Neural crest cell (in vitro differentiated cells): ENCODE measurements around the gene VAC14. TPM values are rescaled to one million over a fixed set of nuclear protein-coding genes. Genes with fewer than 3 reads are reported as not detected.

ENCODE experiments used
- DNase-seq: peaks from one replicate; pipeline ENCODE4 v3.0.0; 2021; ENCODE audit warnings: low read depth, mixed read lengths, low spot score
- H3K27ac Mint-ChIP-seq: one replicate; pipeline ENCODE4 v1.8.0; 2021; ENCODE audit warnings: mild to moderate bottlenecking, mixed read lengths; ENCODE audit not compliant: unreplicated experiment
- H3K27me3 Mint-ChIP-seq: 2 replicates; pipeline ENCODE4 v1.8.0; 2021; ENCODE audit warnings: low read depth, mild to moderate bottlenecking, mixed read lengths
- H3K36me3 Mint-ChIP-seq: 2 replicates; pipeline ENCODE4 v1.8.0; 2021; ENCODE audit warnings: low read depth, mild to moderate bottlenecking, mixed read lengths
- H3K4me1 Mint-ChIP-seq: 2 replicates; pipeline ENCODE4 v1.8.0; 2021; ENCODE audit warnings: mixed read lengths
- H3K4me3 Mint-ChIP-seq: one replicate; pipeline ENCODE4 v1.8.0; 2021; ENCODE audit warnings: mild to moderate bottlenecking, mixed read lengths
- H3K9me3 Mint-ChIP-seq: 2 replicates; pipeline ENCODE4 v1.8.0; 2021; ENCODE audit warnings: mixed read lengths
- CTCF ChIP-seq: fragments of 200-600 bp; sonication (generic); conservative IDR thresholded peaks from 2 replicates; pipeline ENCODE4 v1.5.0; 2021; ENCODE audit warnings: antibody characterized with exemption, mild to moderate bottlenecking
- total RNA-seq: library from RNA; stranded (reverse); gene quantifications from 2 replicates; pipeline ENCODE4 v1.2.1, GENCODE V29; 2021

The VAC14 gene
- total RNA-seq, 1 donor from 2014 or later: 46.7 TPM

- Mint-ChIP-seq H3K27ac (no peak overlapping the region), H3K4me1 (no peaks in the 10 kb centered on the region), H3K36me3 (peaks cover 17% of the 10 kb centered on the region), H3K4me3 (no peak overlapping the region), H3K9me3 (no peaks in the 10 kb centered on the region), H3K27me3 (no peaks in the 10 kb centered on the region)
- no peak for TF ChIP-seq CTCF
- DNase-seq: no peak
Observed at GRCh38 chr16:70662991-70663523, 137.9 kb downstream of the VAC14 start.

GRCh38 chr16:70661918-70662641 lies 138.9 kb downstream of the VAC14 start:
- H3K27ac Mint-ChIP-seq: no peak overlapping the region
- DNase-seq: no peak
- H3K36me3 Mint-ChIP-seq: peaks cover 10% of the 10 kb centered on the region

GRCh38 chr16:70661534-70661917 lies 139.4 kb downstream of the VAC14 start:
- H3K4me3 Mint-ChIP-seq: no peak overlapping the region
- H3K27ac Mint-ChIP-seq: no peak overlapping the region
- DNase-seq: no peak
- peaks cover 7% of the 10 kb centered on the region for H3K36me3 Mint-ChIP-seq
- no peaks in the 10 kb centered on the region for H3K9me3 Mint-ChIP-seq
- H3K4me1 Mint-ChIP-seq: no peaks in the 10 kb centered on the region
- no peak for TF ChIP-seq CTCF
- H3K27me3 Mint-ChIP-seq: no peaks in the 10 kb centered on the region

More at GRCh38 chr16:70661918-70662641, 138.9 kb downstream of the VAC14 start:
- TF ChIP-seq CTCF: no peak
- H3K27me3 Mint-ChIP-seq: no peaks in the 10 kb centered on the region
- H3K4me3 Mint-ChIP-seq: no peak overlapping the region
- H3K9me3 Mint-ChIP-seq: no peaks in the 10 kb centered on the region
- no peaks in the 10 kb centered on the region for H3K4me1 Mint-ChIP-seq

- DNase-seq: no peak
- Mint-ChIP-seq H3K36me3 (peaks cover 2% of the 10 kb centered on the region), H3K27me3 (no peaks in the 10 kb centered on the region), H3K9me3 (no peaks in the 10 kb centered on the region), H3K27ac (no peak overlapping the region), H3K4me1 (no peaks in the 10 kb centered on the region), H3K4me3 (no peak overlapping the region)
- no peak for TF ChIP-seq CTCF
Observed at GRCh38 chr16:70660672-70661350, 140.1 kb downstream of the VAC14 start.

GRCh38 chr16:70659953-70660671 lies 140.8 kb downstream of the VAC14 start:
- Mint-ChIP-seq H3K9me3 (no peaks in the 10 kb centered on the region), H3K36me3 (no peaks in the 10 kb centered on the region), H3K27ac (no peak overlapping the region), H3K27me3 (no peaks in the 10 kb centered on the region), H3K4me1 (no peaks in the 10 kb centered on the region), H3K4me3 (no peak overlapping the region)
- no peak for TF ChIP-seq CTCF
- DNase-seq: no peak
